ENCODE results near the gene BRD7.

The BRD7 gene

DNA sequence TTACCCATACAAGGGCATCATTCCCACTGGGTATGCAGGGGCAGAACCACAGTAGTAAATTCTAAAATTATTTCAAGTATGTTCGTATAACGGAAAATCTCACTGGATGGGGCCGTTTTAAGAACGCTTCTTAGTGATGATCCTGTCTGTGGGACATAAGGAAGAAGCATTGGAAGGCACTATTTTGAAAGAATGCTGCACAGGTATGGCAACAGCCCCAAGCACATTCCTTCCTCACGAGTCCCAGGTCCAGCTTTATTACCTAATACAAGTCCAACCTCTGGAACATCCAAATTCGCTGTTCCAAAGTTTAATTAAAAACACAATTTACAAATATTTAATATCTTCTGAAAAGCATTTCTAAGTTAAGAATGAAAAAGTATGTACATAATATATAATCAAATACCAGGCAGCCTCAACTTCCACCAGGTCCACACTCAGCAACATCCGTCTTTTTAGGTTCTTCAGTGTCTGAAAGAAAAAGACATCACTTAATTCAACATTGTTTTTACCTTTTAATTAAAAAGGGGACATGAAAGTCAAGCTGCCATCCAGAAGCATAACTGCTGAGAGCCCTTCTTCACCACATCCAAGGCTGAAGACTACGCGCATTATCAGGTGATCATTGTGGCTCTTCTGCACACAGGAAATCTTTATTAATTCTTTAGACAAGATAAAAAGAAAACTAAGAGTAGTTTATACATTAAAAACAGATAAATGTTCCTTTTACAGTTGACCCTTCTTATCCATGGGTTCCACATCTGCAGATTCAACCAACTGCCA, 49.8 kb downstream of the BRD7 start:
- no peak for DNase-seq

DNA sequence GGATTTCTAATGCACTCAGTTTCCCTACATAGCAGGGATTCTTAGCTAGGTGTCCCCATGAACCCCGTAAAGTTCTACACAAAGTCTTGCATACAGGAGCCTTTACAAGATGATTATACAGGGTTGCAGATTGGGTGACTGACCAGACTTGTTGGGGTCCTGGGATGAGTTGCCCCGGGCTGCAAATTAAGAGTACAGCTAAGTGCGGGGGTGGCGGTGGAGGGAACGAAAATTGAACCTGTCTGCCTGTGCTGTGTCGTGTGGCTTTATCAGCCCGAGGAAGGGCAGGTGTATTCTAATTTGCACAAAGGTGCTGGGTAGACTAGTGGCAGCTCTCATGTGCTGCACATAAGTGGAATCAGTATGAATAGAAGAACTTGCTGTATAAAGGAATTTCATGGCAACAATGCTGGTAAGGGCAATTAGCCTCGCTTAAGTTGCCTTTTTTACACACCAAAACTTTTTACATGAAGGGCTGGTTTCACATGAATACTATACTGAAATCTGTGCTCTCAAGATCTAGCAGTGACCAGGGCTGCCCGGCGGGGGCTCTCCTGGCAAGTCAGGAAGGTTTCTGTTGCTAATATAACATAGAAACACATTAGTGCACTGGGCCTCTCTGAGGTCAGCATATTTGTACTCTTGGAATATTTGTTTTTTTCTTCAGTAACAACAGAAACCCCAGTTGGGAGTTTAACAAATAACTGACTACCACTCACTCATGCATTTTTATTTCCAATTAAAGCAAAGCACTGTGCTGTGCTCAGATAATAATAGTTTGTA, 51.7 kb downstream of the BRD7 start:
- DNase-seq: no peak

GRCh38 chr16:50316102-50316847, 52.5 kb downstream of the BRD7 start:
- no peak for DNase-seq

DNA sequence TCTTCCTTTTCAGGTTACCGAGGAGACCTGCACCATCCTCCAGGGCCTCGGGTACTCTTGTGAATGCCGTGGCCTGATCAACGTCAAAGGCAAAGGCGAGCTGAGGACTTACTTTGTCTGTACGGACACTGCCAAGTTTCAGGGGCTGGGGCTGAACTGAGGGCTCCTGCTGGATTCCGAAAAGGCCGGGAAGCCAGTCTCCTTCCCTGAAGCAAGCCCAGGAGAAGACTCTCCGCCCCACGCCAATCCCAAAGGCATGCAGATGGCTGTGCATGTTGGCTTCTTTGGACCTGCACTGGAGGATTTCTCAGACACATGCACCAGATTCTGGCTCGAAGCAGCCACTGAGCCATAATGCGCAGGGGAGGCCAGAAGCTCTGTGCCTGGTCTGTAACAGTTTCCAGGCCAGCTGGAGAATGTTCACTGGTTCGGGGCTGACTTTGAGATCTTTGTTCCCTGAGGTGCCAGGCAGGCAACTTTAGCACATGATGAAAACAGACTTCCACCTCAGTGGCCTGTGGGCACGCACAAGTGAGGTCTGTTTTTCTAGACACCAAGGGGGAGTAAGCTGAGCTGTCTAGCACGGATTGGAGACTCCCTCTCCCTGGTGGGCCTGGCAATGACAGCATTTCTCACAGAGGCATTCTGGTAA, 53.3 kb downstream of the BRD7 start:
- no peak for DNase-seq

DNA sequence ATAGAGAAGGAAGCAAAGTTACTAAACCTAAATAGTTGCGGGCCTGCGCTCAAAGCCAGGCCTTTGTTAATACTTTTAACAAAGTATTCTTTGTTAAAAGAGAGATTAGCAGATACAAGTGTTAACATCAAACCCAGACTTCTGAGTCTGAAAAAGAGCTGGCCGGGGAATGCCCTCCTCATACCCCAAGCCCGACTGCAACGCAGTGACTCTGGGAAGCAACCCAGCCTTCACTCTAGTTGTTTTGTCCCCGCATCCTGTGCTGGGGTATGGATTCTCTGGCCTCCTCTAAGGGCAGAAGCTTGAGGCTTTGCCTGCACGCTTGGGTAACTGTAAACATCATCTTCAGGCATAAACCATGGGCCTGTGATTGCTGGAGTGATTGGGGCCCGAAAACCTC, 54.1 kb downstream of the BRD7 start:
- no peak for DNase-seq

DNA sequence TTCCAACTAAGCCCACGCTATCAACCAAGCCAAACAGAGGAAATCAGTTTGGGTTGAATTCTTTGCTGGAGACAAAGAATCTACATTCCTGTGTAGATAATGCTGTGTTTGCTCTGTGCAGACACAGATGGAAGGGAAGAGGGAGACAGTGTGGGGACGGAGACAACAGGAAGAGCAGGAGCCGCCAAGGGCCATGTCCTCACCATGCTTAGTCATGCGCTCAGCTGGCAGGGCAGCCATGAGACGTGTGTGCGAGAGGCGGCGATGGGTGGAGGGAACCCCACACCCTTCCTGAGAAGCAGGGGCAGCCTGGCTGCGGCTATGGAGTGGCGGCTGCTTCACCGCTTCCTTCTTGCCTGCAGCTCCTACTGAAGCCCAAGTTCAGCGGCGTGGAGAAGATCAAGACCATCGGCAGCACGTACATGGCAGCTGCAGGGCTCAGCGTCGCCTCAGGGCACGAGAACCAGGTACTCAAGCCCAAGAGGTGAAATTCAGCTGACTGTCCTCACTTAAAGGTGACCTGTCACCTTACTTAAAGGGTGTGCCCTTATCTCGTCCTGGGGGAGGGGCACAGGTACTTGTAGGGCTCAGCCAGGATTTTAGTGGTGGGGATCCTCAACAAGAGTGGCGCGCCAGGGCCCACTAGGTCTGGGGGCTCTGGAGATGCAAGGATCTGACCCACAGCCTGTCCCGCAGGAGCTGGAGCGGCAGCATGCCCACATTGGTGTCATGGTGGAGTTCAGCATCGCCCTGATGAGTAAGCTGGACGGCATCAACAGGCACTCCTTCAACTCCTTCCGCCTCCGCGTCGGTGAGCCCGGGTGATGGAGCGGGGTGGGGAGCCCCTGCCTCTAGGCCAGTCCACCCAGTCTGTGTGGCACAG, 55.0 kb downstream of the BRD7 start:
- DNase-seq: peak; percentile 42

DNA sequence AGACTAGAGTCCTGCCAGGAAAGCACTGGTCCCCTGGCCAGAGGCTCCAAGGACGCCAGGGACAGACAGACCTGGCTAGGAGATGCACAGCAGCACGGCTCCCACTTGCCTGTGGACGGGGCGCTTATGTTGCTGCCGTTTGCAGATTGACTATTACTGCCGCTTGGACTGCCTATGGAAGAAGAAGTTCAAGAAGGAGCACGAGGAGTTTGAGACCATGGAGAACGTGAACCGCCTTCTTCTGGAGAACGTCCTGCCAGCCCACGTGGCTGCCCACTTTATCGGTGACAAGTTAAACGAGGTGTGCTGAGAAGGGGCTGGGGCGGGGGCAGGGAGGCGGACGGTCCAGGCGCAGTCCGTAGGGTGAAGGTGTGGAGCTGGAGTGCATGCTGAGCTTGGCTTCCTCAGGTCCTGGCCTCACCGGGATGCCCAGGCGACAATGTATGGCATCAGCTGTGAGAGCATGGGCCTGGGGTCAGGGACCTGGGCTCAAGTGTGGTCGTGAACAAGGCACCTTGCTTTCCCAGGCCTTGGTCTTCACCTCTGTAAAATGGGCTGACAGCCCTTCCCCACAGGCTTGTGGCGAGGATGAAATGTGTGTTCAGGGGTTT, 56.8 kb downstream of the BRD7 start:
- no peak for DNase-seq

GRCh38 chr16:50311134-50311528, 57.7 kb downstream of the BRD7 start:
- no peak for DNase-seq

DNA sequence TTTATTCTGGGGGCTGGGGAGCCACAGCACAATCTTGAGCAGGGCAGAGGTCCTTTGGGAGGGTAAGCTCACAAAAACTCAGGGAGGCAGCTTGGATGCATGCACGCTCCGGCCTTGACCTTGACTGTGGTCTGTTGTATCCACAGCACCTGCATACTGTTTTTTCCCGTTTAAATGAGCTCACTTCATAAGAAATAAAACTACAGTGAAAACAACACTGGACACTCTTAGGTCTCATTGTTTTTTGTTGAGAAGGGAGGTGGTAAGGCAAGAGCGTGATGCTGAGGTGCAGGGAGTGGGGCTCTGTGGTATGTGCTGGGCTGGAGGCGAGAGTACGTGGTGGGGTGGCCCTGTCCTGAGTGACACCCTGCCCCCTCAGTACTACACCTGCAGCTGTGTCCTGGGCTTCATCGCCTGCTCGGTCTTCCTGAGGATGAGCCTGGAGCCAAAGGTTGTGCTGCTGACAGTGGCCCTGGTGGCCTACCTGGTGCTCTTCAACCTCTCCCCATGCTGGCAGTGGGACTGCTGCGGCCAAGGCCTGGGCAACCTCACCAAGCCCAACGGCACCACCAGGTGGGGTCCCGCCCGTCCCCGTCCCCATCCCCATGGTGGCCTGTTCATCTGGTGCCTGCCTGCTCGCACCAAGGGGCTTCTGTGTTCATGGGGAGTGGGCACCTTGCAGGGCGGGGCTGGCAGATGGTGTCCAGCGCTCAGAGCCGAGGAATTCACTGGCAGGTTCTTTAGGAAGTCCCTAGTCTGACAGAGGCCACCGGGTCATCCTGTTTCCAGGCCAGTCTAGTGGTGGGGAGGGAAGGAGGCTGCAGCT, 58.3 kb downstream of the BRD7 start:
- no peak for DNase-seq

DNA sequence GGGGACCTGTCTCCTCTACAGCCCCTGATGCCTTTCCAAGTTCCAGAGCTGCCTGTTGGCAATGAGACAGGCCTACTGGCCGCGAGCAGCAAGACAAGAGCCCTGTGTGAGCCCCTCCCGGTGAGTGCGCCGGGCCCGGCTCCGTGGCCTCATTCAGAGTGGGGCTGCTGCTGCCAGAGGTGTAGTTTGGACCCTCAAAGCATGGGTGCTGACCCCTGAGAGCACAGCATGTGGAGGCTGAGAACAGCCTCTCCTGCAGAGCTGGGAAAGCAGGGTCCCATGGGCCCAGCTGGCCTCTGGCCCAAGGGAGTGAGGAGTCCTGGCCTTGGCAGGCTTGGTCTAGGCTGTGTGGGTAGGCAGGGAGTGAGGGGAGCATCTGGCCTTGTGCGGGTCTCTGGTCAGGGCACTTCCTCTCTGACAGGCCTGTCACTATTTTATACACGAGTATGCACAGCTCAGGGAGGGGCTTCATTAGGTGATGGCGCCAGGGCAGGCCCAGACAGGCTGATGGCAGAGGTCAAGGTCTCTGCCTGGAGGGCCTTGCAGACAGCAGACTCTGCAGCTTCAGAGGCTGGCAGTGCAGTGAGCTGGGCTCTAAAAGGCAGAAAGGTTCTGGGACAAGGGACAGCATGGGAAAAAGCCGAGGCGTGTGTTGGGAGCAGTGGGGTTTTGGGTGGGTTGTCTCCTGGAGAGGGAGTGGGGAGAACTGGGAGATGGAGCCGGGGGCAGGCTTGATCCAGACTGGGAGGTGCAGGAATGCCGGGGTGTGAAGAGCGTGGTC, 59.1 kb downstream of the BRD7 start:
- no peak for DNase-seq

- DNase-seq: no peak
Measured at GRCh38 chr16:50309156-50309526, 59.6 kb downstream of the BRD7 start.

DNA sequence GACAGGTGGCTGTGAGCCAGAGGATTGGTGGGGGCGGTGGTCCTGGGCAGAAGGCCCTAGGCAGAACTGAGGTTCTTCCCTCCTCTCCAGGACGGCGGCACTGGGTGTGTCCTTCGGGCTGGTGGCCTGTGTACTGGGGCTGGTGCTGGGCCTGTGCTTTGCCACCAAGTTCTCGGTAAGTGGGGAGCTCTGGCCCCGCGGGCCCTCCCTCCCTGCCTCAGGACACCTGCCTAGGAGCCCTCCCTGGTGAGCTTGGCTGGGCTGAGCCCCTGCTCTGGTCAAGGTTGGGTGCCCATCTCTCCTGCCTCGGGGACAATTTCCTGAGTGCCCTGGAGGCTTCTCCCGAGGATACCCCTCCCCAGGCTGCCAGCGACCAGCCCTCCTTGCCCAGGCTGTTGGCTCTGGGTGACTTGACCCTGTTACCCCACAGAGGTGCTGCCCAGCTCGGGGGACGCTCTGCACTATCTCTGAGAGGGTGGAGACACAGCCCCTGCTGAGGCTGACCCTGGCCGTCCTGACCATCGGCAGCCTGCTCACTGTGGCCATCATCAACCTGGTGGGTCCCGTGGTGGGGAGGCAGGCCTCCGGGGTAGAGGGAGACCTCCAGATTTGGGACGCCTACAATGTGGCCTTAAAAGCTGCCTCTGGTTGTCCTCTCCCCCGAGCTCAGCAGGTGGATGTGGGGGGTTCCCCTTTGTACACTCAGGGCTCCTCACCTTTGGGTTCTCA, 60.4 kb downstream of the BRD7 start:
- no peak for DNase-seq

DNA sequence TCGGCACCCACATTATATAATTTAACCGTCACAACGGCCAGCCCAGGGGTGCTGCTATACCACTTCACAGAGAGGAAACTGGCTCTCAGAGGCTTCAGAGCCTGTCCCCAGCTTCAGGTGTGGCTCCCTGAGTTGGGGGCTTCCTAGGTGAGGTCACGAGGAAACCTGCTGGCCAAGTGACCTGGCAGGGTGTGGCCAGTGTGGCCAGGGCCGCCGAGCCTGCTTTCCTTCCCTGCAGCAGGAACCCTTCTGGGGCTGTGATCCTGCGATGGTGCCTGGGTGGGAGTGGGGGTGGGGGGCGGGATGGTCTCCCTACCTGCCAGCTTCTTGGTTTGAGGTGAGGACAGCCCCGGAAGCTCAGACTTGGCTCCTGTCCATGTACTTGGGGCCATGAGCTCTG, 62.5 kb downstream of the BRD7 start:
- DNase-seq: no peak

DNA sequence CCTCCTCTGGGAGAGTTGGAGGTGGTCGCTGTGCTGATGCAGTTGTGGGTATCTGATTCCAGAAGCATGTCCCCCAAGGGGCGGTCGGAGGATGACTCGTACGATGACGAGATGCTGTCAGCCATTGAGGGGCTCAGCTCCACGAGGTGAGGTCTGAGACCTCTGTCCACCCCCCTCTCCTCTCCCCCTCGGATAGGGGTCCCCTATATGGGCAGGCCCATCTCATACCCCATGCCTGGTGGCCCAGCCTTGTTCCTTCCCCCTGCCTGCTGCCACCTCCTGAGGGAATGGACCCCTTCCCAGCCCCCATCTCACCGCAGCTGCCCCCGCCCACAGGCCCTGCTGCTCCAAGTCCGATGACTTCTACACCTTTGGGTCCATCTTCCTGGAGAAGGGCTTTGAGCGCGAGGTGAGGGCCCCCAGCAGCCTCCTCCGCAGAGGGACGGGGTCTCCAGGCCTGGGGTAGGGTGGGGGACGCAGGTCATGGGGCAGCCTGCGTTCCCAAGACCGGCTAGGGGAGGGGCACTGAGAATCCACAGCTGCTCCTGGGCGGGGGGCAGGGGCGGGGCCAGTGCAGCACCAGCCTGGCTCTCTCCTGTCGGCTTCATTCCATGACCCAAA, 63.2 kb downstream of the BRD7 start:
- no peak for DNase-seq

DNA sequence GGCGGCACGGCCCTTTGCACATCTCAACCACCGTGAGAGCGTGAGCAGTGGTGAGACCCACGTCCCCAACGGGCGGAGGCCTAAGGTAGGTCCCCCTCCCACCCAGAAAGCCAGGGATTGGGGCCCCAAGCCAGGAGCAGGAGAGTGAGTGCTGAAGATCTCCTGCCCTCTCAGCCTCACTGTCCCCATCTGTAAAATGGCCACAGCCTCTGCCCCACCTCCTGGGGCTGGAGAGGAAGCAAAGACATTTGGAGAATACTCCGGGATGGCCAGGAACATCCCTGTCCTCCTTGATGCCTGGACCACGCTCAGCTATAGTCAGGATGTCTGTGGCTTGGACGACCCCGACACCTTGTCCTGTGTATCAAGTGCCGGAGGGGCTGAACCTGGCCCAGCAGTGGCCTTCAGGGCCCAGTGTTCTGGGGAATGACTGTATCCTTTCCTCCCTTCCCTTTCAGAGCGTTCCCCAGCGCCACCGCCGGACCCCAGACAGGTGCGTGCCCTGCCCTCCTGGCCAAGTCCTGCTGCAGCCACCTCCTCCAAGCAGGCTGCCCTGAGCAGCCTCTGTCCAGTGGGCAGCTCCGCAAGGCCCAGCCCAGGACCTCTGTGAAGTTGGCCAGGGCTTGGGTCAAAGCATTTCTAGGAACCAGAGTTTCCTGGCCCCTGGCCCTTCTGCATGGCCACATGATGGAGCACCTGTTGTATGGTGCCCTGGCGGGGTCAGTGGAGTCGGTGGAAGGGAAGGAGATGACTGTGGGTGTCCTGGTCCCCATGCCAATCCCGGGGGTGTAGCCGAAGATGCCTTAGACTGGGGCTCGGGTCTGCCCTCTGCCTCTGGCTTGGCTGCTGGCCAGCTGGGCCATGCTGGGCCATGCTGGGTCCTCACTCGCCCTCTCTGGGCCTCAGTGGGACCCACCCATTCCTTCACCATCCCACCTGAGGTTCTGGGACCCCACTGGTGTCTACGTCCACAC, 64.0 kb downstream of the BRD7 start:
- DNase-seq: no peak

DNA sequence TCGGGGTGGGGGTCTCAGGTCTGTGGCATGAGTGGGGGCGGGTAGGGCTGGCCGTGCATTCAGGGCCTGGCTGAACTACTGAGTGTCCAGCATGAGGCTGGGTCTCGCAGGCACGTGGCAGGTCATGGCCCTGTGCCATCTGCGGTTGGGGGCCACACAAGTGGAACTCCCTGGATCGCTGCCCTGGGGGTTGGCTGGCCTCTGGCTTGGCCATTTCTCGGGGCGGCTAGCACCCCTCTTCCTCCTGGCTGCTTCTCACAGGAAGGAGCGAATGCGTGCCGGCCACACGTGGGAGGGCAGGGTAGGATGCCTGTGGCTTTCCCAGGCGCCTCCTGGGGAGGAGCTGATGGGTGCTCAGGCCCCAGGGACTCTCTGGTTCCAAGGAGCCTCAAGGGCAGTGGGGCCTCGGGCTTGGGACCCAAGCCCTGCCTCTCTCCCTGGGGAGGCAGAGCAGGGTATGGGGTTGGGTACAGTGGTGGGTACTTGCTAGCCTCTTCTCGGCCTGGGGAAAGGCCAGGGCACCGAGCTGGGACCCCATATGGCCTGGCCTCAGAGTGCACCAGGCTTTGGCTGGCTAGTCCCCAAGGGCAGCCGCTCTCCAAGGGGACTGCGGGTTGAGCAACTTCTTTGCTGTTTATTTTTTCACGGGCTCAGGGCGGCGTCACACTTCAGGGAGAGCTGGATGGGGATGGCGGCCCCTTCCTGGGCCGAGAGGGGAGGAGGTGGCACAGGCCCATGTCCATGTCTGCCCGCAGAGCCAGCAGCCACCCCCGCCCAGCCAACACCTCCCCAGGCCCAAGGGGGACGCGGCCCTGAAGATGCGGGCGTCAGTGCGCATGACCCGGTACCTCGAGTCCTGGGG, 65.0 kb downstream of the BRD7 start:
- DNase-seq: no peak

Measured in activated CD4-positive, alpha-beta T cell treated with anti-CD3 and anti-CD28 coated beads, Interleukin-2, amount 50 U/mL, for 1 hour (primary cell).